ENCODE data around the gene ATG10.

- TF ChIP-seq POLR2A (IDR thresholded peaks at IDR 0.05): no peak
- no peak for TF ChIP-seq CTCF (IDR thresholded peaks at IDR 0.05)
Measured at GRCh38 chr5:82257247-82257646, 285.4 kb downstream of the ATG10 start.

All from lower leg skin (tissue), 3 donors.